Naive thymus-derived CD4-positive, alpha-beta T cell (primary cell): ENCODE results near the gene ARMC6. TPM values are rescaled to one million over a fixed set of nuclear protein-coding genes. Genes with fewer than 3 reads are reported as not detected.
A peak's percentile ranks its signal among the peaks of the same experiment; 100 is the strongest.

Experiments used
- ATAC-seq: fragments of 150-1000 bp; cut with Tn5 transposase; 2 replicates; pipeline ENCODE4 v1.10.0; 2021; ENCODE audit warnings: mild to moderate bottlenecking, moderate library complexity
- CTCF ChIA-PET: fragments of 350-600 bp; sonication (Branson Sonifier 250); formaldehyde crosslinking; loops from one replicate; lab custom pipeline; 2021; ENCODE audit warnings: antibody characterized with exemption; lab: Charles Lee
- POLR2A ChIA-PET: fragments of 350-600 bp; sonication (Branson Sonifier 250); formaldehyde crosslinking; loops from one replicate; lab custom pipeline; 2021; ENCODE audit warnings: antibody characterized with exemption, inconsistent platforms; lab: Charles Lee
- DNase-seq, 9 donors: peaks; one replicate each; pipeline versions ENCODE4 v3.0.0 to v3.0.0-alpha.2; 2020 to 2022; ENCODE audit warnings: mixed read lengths in 1 of 9
- H3K27ac ChIP-seq: one replicate; pipeline ENCODE4 v1.7.0; 2013; ENCODE audit warnings: mild to moderate bottlenecking, low read depth, low read length, moderate library complexity
- H3K27me3 ChIP-seq, 2 donors: one replicate each; pipeline ENCODE4 v1.7.0; 2013; ENCODE audit warnings: low read length in 2 of 2, mild to moderate bottlenecking in 2 of 2, moderate library complexity in 2 of 2; ENCODE audit not compliant: control insufficient read depth in 2 of 2, insufficient read depth in 2 of 2
- H3K36me3 ChIP-seq, 3 experiments: 1 replicate in 2 of 3; 2 replicates in 1 of 3; pipeline ENCODE4 v1.7.0; 2013; ENCODE audit warnings: low read length in 3 of 3, mild to moderate bottlenecking in 3 of 3, moderate library complexity in 1 of 3; ENCODE audit not compliant: insufficient read depth in 3 of 3, control insufficient read depth in 2 of 3
- H3K4me1 ChIP-seq, 2 donors: one replicate each; pipeline ENCODE4 v1.7.0; 2013; ENCODE audit warnings: low read length in 2 of 2, mild to moderate bottlenecking in 2 of 2, moderate library complexity in 1 of 2; ENCODE audit not compliant: control insufficient read depth in 2 of 2, insufficient read depth in 2 of 2
- H3K4me3 ChIP-seq: 2 replicates; pipeline ENCODE4 v1.7.0; 2013; ENCODE audit warnings: mild to moderate bottlenecking, low read length
- H3K9me3 ChIP-seq, 3 experiments: 1 replicate in 2 of 3; 2 replicates in 1 of 3; pipeline ENCODE4 v1.7.0; 2013; ENCODE audit warnings: low read length in 3 of 3; ENCODE audit not compliant: control insufficient read depth in 2 of 3
- H3K27ac Mint-ChIP-seq, 9 donors: one replicate each; pipeline ENCODE4 v1.8.0; 2020 to 2022; ENCODE audit warnings: mixed read lengths in 9 of 9, mild to moderate bottlenecking in 8 of 9, moderate library complexity in 5 of 9, inconsistent platforms in 2 of 9
- H3K27me3 Mint-ChIP-seq, 5 donors: one replicate each; pipeline ENCODE4 v1.8.0; 2021 to 2022; ENCODE audit warnings: mixed read lengths in 5 of 5, mild to moderate bottlenecking in 1 of 5
- H3K36me3 Mint-ChIP-seq, 5 donors: one replicate each; pipeline ENCODE4 v1.8.0; 2020 to 2022; ENCODE audit warnings: mixed read lengths in 5 of 5, mild to moderate bottlenecking in 3 of 5, inconsistent platforms in 1 of 5
- H3K4me1 Mint-ChIP-seq, 7 donors: one replicate each; pipeline ENCODE4 v1.8.0; 2020 to 2022; ENCODE audit warnings: mixed read lengths in 7 of 7, mild to moderate bottlenecking in 3 of 7, inconsistent platforms in 1 of 7
- H3K4me3 Mint-ChIP-seq, 10 donors: one replicate each; pipeline ENCODE4 v1.8.0; 2020 to 2022; ENCODE audit warnings: mild to moderate bottlenecking in 10 of 10, mixed read lengths in 10 of 10, moderate library complexity in 6 of 10, inconsistent platforms in 2 of 10
- H3K9me3 Mint-ChIP-seq, 11 donors: one replicate each; pipeline ENCODE4 v1.8.0; 2020 to 2022; ENCODE audit warnings: mixed read lengths in 11 of 11, mild to moderate bottlenecking in 4 of 11, inconsistent platforms in 1 of 11, moderate library complexity in 1 of 11
- intact Hi-C, 2 donors: fragments of 100-400 bp; cut with micrococcal nuclease; formaldehyde crosslinking; loops; one replicate each; pipeline ENCODE4 v1.15.1; 2023
- polyA plus RNA-seq, 2 donors: library from polyadenylated mRNA; unstranded; fragments of 300-500 nt; fragmentation: Illumina TruSeq; gene quantifications; one replicate each; pipeline ENCODE4 v1.2.3, GENCODE V29; 2021
- total RNA-seq, 6 experiments: library from RNA in 5 of 6; stranded (reverse) in 5 of 6; gene quantifications; 1 replicate in 5 of 6; 2 replicates in 1 of 6; pipeline ENCODE4 v1.2.3 and lab custom pipeline; 2021 to 2026

Gene ARMC6
- total and polyA plus RNA-seq, 7 experiments from 2014 or later = 14.0 to 41.9 (median 16.2) TPM

DNA sequence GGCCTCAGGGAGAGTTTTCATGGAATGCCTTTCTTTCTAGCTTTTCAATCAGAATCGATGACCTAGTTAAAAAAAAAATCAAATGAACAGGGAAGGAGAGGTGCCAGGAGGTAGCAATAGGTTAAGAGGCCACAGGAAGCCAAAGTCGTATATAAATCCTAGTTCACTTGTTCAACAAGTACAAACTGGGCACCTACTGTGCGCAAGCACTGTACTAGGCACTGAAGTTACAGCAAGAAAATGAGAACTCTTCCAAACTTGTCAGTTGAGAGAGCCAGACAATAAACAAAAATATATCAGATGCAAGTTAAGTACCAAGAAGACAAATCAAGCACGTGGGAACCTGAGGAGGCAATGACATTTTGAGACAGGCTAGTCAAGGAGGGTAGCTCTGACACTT is 6.2 kb upstream of the ARMC6 start:
- peaks cover 6 to 9% of the 10 kb centered on the region in 2 donors for H3K4me1 ChIP-seq
- H3K27me3 ChIP-seq = no peaks in the 10 kb centered on the region
- Mint-ChIP-seq H3K9me3 (no peaks in the 10 kb centered on the region), H3K4me1 (peaks cover 28 to 70% (median 59%) of the 10 kb centered on the region in 7 donors), H3K36me3 (peaks cover 8 to 52% (median 35%) of the 10 kb centered on the region in 5 donors), H3K4me3 (peak overlapping the region in 1 of 10 donors; percentile 38), H3K27ac (no peak overlapping the region), H3K27me3 (no peaks in the 10 kb centered on the region)
- ChIA-PET CTCF (no interaction called here), POLR2A (no interaction called here)
- no peak overlapping the region for H3K4me3 ChIP-seq
- intact Hi-C loops = no loop called here
- H3K27ac ChIP-seq = no peak overlapping the region
- DNase-seq (no peak), ATAC-seq (no peak)
- no peaks in the 10 kb centered on the region for H3K9me3 ChIP-seq
- H3K36me3 ChIP-seq = peaks cover 11 to 75% (median 20%) of the 10 kb centered on the region in 3 experiments

DNA sequence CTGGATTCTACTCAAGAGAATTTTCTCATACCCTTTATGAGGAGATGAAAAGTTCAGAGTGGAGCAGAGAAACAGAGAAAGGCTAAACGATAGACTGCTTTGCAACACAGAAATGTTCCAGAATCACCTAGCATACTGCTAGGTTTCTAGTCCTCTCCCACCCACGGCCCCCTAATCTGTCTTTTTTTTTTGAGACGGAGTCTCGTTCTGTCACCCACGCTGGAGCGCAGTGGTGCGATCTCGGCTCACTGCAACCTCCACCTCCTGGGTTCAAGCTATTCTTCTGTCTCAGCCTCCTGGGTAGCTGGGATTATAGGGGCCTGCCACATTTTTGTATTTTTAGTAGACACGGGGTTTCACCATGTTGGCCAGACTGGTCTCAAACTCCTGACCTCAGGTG is 4.9 kb upstream of the ARMC6 start:
- H3K27ac ChIP-seq = no peak overlapping the region
- H3K4me3 ChIP-seq = no peak overlapping the region
- H3K4me3 Mint-ChIP-seq = no peak overlapping the region
- intact Hi-C loops = no loop called here
- peaks cover 6 to 14% of the 10 kb centered on the region in 2 donors for H3K4me1 ChIP-seq
- DNase-seq (no peak), ATAC-seq (no peak)
- H3K27ac Mint-ChIP-seq = no peak overlapping the region
- no peaks in the 10 kb centered on the region for H3K9me3 ChIP-seq
- H3K27me3 Mint-ChIP-seq = no peaks in the 10 kb centered on the region
- peaks cover 8 to 46% (median 30%) of the 10 kb centered on the region in 5 donors for H3K36me3 Mint-ChIP-seq
- H3K27me3 ChIP-seq = no peaks in the 10 kb centered on the region
- ChIA-PET POLR2A (interaction anchor here (0.7 kb wide), 2 partner anchors 43 to 47 kb away, joined by 5 read pairs; no protein-coding TSS in a partner anchor), CTCF (interaction anchor here (0.6 kb wide), 1 partner anchor 14 kb away, joined by 3 read pairs; no protein-coding TSS in a partner anchor)
- H3K4me1 Mint-ChIP-seq = peaks cover 22 to 61% (median 52%) of the 10 kb centered on the region in 7 donors
- peaks cover 11 to 65% (median 16%) of the 10 kb centered on the region in 3 experiments for H3K36me3 ChIP-seq
- no peaks in the 10 kb centered on the region for H3K9me3 Mint-ChIP-seq

DNA sequence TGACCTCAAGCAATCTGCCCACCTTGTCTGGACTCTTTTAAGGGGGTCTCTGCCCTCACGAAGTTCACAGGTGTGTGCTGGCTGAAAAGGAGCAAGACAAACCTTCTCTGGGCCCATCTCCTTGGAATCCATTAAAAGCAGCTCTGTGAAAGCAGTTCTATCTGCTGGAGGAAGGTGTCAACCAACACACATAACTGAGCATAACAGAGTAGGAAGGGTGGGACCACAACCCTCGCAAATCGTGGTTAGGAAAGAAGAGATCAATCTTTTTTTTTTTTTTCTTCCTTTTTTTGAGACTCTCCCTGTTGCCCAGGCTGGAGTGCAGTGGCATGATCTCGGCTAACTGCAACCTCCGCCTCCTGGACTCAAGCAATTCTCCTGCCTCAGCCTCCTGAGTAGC is 1.5 kb upstream of the ARMC6 start:
- Mint-ChIP-seq H3K36me3 (peaks cover 4 to 30% (median 13%) of the 10 kb centered on the region in 5 donors), H3K27me3 (no peaks in the 10 kb centered on the region), H3K27ac (peak overlapping the region; percentile 86 to 98 (median 88)), H3K4me3 (peak overlapping the region; percentile 88 to 100 (median 96)), H3K4me1 (peaks cover 20 to 54% (median 44%) of the 10 kb centered on the region in 7 donors), H3K9me3 (no peaks in the 10 kb centered on the region)
- Histone ChIP-seq H3K27ac (peak overlapping the region; percentile 86), H3K36me3 (peaks cover 0 to 35% (median 5%) of the 10 kb centered on the region in 3 experiments), H3K4me1 (peaks cover 14 to 21% of the 10 kb centered on the region in 2 donors), H3K9me3 (no peaks in the 10 kb centered on the region), H3K27me3 (no peaks in the 10 kb centered on the region), H3K4me3 (no peak overlapping the region)
- CTCF ChIA-PET = interaction anchor here (0.6 kb wide), 1 partner anchor 351 kb away, joined by 3 read pairs; no protein-coding TSS in a partner anchor
- intact Hi-C loops = loop anchor here (1.0 to 2.0 kb wide), 2 partner anchors 113 to 509 kb away; partner anchors contain the start of genes COPE (in 1 of the 2), DDX49 (in 1 of the 2) and ELL (in 1 of the 2)
- ATAC-seq (no peak), DNase-seq (peak in 4 of 9 donors; percentile 7 to 18 (median 14))
- POLR2A ChIA-PET = interaction anchor here (0.6 kb wide), 1 partner anchor 907 kb away, joined by 6 read pairs; no protein-coding TSS in a partner anchor

DNA sequence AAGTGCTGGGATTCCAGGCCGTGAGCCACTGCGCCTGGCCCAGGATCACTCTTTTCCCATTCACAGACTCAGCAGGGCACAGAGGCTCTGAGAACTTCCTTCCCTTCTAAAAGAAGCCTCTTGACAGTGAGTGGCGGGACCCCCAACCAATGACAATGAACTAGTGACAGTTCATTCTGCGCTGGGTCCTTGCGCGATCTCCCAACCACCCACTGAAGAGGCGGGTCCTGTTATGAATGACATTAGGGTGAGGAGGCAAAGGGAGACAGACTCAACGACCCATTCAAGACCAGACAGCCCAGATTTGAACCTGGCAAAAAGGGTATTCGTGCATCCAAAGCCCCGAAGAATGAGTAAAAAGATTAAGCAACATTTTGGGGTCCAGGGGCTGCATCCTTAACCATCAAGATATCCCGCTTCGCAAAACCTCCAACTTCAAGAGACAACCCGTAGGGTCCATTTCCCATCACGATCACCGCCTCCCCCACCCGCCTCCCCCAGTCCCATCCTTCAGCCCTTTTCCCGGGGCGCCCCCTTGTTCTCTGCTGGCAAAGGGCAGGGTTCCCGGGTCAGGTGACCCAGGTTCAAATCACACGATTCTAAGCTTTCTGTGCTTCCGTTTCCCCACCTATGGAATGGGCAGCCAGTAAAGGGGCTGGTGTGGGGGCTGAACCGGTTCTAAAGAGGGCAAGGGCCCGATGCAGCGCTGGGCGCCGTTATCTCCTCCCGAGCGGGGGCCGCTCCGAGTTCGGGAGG is 805 bp upstream of the ARMC6 start:
- H3K36me3 ChIP-seq = peaks cover 0 to 35% (median 5%) of the 10 kb centered on the region in 3 experiments
- Mint-ChIP-seq H3K36me3 (peaks cover 4 to 26% (median 7%) of the 10 kb centered on the region in 5 donors), H3K27ac (peak overlapping the region; percentile 86 to 100 (median 93)), H3K9me3 (no peaks in the 10 kb centered on the region), H3K27me3 (no peaks in the 10 kb centered on the region), H3K4me1 (peaks cover 16 to 48% (median 40%) of the 10 kb centered on the region in 7 donors), H3K4me3 (peak overlapping the region; percentile 88 to 100 (median 96))
- H3K4me3 ChIP-seq = peak overlapping the region; percentile 84
- DNase-seq (peak; percentile 38 to 87 (median 76)), ATAC-seq (peak; percentile 57)
- H3K4me1 ChIP-seq = peaks cover 14 to 21% of the 10 kb centered on the region in 2 donors
- ChIA-PET POLR2A (interaction anchor here (0.6 kb wide), 1 partner anchor 908 kb away, joined by 6 read pairs; no protein-coding TSS in a partner anchor), CTCF (no interaction called here)
- peak overlapping the region; percentile 86 for H3K27ac ChIP-seq
- intact Hi-C loops = loop anchor here (1.0 to 2.0 kb wide), 6 partner anchors 31 to 510 kb away; partner anchors contain the start of genes BORCS8 (in 2 of the 2), COPE (in 2 of the 2), DDX49 (in 2 of the 2) and RFXANK (in 2 of the 2)
- H3K27me3 ChIP-seq = no peaks in the 10 kb centered on the region
- H3K9me3 ChIP-seq = no peaks in the 10 kb centered on the region

DNA sequence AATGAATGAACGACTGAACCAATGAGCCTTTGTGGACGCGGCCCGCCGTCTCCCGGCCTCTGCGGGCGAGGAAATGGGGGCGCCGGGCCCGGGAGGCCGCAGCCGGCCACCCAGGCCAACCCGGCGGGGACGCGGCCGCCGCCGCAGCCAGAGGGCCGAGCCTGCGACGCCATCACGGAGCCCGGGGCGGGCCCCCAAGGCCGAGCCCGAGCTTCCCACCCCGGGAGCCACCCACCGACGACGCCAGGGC is 302 bp upstream of the ARMC6 start:
- CTCF ChIA-PET = no interaction called here
- intact Hi-C loops = loop anchor here (1.0 to 2.0 kb wide), 6 partner anchors 30 to 510 kb away; partner anchors contain the start of genes BORCS8 (in 2 of the 2), RFXANK (in 2 of the 2), COPE (in 1 of the 2) and DDX49 (in 1 of the 2)
- no peaks in the 10 kb centered on the region for H3K27me3 ChIP-seq

DNA sequence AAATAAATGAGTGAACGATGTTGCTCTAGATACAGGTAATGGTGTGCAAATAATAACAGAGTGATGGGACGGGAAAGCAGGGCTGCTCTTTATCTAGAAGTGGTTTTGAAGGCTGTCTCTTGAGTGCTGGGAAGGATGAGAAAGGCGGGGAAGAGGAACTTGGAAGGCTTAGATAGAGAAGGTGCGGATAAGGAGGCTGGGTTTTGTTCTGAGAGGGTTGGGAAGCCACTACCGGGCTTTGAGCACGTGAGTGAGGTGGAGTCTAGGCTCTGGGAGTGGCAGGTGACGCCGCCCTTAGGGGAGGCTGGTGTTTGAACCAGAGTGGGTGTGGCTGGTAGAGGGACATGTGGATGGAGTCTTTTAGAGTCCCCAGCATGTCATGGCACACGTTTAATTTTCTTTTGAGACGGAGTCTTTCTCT is 811 bp downstream of the ARMC6 start:
- H3K4me1 Mint-ChIP-seq = peaks cover 17 to 42% (median 37%) of the 10 kb centered on the region in 7 donors
- ChIA-PET POLR2A (no interaction called here), CTCF (no interaction called here)

More for the DNA sequence above, 302 bp upstream of the ARMC6 start:
- H3K36me3 Mint-ChIP-seq = peaks cover 3 to 24% (median 5%) of the 10 kb centered on the region in 5 donors
- no peaks in the 10 kb centered on the region for H3K9me3 Mint-ChIP-seq
- peak overlapping the region; percentile 86 for H3K27ac ChIP-seq
- no peak for ATAC-seq
- DNase-seq = no peak
- peaks cover 0 to 30% (median 5%) of the 10 kb centered on the region in 3 experiments for H3K36me3 ChIP-seq
- H3K4me1 Mint-ChIP-seq = peaks cover 16 to 44% (median 39%) of the 10 kb centered on the region in 7 donors
- H3K4me3 Mint-ChIP-seq = peak overlapping the region; percentile 88 to 100 (median 96)
- POLR2A ChIA-PET = no interaction called here
- H3K4me3 ChIP-seq = peak overlapping the region; percentile 84
- peaks cover 14 to 19% of the 10 kb centered on the region in 2 donors for H3K4me1 ChIP-seq
- peak overlapping the region; percentile 48 to 100 (median 88) for H3K27ac Mint-ChIP-seq
- no peaks in the 10 kb centered on the region for H3K9me3 ChIP-seq
- H3K27me3 Mint-ChIP-seq = no peaks in the 10 kb centered on the region

More for the DNA sequence above, 811 bp downstream of the ARMC6 start:
- Histone ChIP-seq H3K4me1 (peaks cover 14 to 17% of the 10 kb centered on the region in 2 donors), H3K9me3 (no peaks in the 10 kb centered on the region), H3K36me3 (peaks cover 0 to 21% (median 0%) of the 10 kb centered on the region in 3 experiments), H3K27me3 (no peaks in the 10 kb centered on the region), H3K27ac (peak overlapping the region; percentile 86), H3K4me3 (peak overlapping the region; percentile 84)
- ATAC-seq (peak; percentile 70), DNase-seq (peak; percentile 24 to 75 (median 55))
- H3K36me3 Mint-ChIP-seq = peaks cover 0 to 21% (median 0%) of the 10 kb centered on the region in 5 donors
- no peaks in the 10 kb centered on the region for H3K9me3 Mint-ChIP-seq
- peak overlapping the region; percentile 86 to 93 (median 91) for H3K4me3 Mint-ChIP-seq
- no peaks in the 10 kb centered on the region for H3K27me3 Mint-ChIP-seq
- H3K27ac Mint-ChIP-seq = peak overlapping the region; percentile 81 to 94 (median 87)
- intact Hi-C loops = loop anchor here in 1 of 2 donors (1.0 kb wide), 2 partner anchors 29 to 104 kb away; partner anchors contain the start of genes SLC25A42 and TMEM161A
